Breast epithelium (tissue), 3 donors: Measurements from ENCODE around the gene CNTNAP2.

ENCODE experiments used
- POLR2A ChIP-seq: fragments of 450-650 bp; IDR thresholded peaks from one replicate; pipeline ENCODE4 v1.6.1; 2016; ENCODE audit warnings: antibody characterized with exemption, mild to moderate bottlenecking, moderate library complexity
- POLR2AphosphoS5 ChIP-seq, 3 donors: sonication (generic); formaldehyde crosslinking; IDR thresholded peaks; one replicate each; pipeline ENCODE4 v1.6.1; 2017; ENCODE audit warnings: antibody characterized with exemption in 3 of 3
- TF ChIP-seq, protein P1 (sequence below), 3 donors: fragments of 450-650 bp; IDR thresholded peaks; one replicate each; pipeline ENCODE4 v1.5.1; 2016 to 2017; ENCODE audit warnings: antibody characterized with exemption in 3 of 3, mild to moderate bottlenecking in 3 of 3, moderate library complexity in 3 of 3

GRCh38 chr7:148035950-148036349, 1919.3 kb downstream of the CNTNAP2 start:
- TF ChIP-seq, protein P1, sequence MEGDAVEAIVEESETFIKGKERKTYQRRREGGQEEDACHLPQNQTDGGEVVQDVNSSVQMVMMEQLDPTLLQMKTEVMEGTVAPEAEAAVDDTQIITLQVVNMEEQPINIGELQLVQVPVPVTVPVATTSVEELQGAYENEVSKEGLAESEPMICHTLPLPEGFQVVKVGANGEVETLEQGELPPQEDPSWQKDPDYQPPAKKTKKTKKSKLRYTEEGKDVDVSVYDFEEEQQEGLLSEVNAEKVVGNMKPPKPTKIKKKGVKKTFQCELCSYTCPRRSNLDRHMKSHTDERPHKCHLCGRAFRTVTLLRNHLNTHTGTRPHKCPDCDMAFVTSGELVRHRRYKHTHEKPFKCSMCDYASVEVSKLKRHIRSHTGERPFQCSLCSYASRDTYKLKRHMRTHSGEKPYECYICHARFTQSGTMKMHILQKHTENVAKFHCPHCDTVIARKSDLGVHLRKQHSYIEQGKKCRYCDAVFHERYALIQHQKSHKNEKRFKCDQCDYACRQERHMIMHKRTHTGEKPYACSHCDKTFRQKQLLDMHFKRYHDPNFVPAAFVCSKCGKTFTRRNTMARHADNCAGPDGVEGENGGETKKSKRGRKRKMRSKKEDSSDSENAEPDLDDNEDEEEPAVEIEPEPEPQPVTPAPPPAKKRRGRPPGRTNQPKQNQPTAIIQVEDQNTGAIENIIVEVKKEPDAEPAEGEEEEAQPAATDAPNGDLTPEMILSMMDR (IDR thresholded peaks at IDR 0.05) = no peak
- TF ChIP-seq POLR2A = no peak
- TF ChIP-seq POLR2AphosphoS5 (IDR thresholded peaks at IDR 0.05) = no peak
